ENCODE results near the gene PIK3C3. TPM values are rescaled to one million over a fixed set of nuclear protein-coding genes. Genes with fewer than 3 reads are reported as not detected.

The PIK3C3 gene
- total RNA-seq (10 to 100 TPM; 37.7 to 40.6 (median 38.9) TPM), polyA plus RNA-seq (18.0 TPM)
- long read RNA-seq, donor 1, full-length matches to known transcripts, result 28 of 36 reads
- long read RNA-seq, donor 1, partial matches to known transcripts, result 4 of 36 reads
- long read RNA-seq, donor 1, other reads (novel, unspliced or antisense), result 4 of 36 reads
- long read RNA-seq, donor 2, full-length matches to known transcripts, result 17 of 20 reads
- long read RNA-seq, donor 2, partial matches to known transcripts, result 1 of 20 reads
- long read RNA-seq, donor 2, other reads (novel, unspliced or antisense), result 2 of 20 reads
- long read RNA-seq, donor 3, full-length matches to known transcripts, result 63 of 100 reads
- long read RNA-seq, donor 3, partial matches to known transcripts, result 26 of 100 reads
- long read RNA-seq, donor 3, other reads (novel, unspliced or antisense), result 11 of 100 reads
- long read RNA-seq, donor 4, full-length matches to known transcripts, result 11 of 11 reads
- long read RNA-seq, donor 4, partial matches to known transcripts, result 0 of 11 reads
- long read RNA-seq, donor 4, other reads (novel, unspliced or antisense), result 0 of 11 reads

DNA sequence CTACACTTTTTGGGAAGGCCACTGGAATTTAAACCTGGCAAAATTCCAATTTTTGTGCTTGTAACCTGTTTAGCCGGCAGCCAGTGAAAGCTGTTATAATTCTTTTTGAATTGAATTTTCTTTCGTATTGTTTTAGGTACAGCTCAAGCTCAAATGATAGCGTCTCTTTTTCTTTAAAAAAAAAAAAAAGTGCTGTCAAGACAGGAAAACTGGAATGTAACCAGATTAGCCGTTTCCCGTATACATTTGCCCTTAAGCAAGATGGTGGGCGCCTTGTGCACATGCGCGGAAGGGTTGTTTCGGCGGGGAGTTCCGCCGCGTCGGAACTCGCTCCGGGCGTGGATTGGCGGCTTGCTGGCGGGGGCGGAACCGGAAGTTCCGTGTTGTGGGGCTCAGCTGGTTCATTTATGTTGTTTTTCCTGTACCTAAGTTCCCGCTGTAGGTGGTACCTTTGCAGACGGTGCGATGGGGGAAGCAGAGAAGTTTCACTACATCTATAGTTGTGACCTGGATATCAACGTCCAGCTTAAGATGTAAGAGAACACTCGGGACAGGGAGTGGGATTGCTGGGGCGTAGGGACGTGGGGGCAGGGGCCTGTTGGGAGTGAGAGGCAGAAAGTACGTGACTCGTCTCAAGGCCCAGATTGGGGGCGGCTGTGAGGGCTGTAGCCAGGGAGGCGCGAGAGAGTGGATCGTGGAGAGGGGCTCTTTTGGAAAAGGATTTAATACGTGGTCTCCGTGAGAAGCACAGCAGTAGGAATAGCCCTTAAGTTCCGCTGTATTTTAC, at the start of gene PIK3C3:
PIK3C3 (plus strand) TSS at position 408 of the 787 bp plus-strand sequence; CDS start at position 466, 58 bp downstream.
- H3K4me3 ChIP-seq (ENCODE audit: low read length), result peak within 1 kb of the TSS; percentile 92
- intact Hi-C loops (cut with DNase I), result no loop called here
- peak; percentile 100 for ATAC-seq
- no peaks in the 10 kb centered on the region for H3K27me3 ChIP-seq (ENCODE audit: control insufficient read depth, insufficient read depth)
- no peaks in the 10 kb centered on the region for H3K9me3 ChIP-seq (ENCODE audit: control insufficient read depth, low read length)
- DNase-seq, result peak; percentile 98 to 99 (median 99)
- H3K27ac ChIP-seq (ENCODE audit: low read length), result peak within 1 kb of the TSS; percentile 75
- under 1% methylated on average over 38 of the region's 38 CpGs for WGBS
- no peaks in the 10 kb centered on the region for H3K4me1 ChIP-seq (ENCODE audit: control insufficient read depth, insufficient read depth, low read length)

DNA sequence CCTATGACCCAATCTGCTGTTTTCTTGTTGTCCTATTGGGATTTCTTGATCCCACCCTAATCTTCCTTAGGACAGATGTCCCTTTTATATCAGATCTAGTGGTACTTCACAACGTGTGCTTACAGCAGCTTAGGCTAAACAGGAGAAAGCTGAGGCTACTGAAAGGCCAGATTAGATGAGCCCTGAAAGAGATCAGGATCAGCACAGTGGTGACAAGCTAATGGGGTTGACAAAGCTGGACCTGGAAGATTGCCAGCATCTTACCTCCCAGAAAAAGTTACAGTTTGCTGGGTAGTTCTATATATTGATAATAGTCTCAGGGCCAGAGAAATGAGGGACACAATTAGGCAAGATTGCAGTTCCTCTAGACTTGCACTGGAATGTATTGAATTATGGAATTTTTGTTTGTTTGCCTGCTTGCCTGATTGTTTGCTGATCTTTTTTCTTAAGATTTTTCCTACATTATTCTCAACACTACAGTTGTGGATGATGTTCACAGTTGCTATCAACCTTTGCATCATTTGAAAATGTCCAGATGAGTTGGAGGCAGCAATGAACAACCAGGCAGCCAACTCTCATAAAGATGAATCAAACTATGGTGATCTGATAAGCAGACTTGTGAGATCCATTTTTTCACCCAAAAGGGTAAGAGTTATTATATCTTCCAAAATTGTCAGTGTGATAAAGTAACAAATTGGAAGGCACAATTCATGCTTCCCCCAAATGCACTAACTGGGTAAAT, 49.1 kb upstream of the PIK3C3 start:
- no peak for ATAC-seq

DNA sequence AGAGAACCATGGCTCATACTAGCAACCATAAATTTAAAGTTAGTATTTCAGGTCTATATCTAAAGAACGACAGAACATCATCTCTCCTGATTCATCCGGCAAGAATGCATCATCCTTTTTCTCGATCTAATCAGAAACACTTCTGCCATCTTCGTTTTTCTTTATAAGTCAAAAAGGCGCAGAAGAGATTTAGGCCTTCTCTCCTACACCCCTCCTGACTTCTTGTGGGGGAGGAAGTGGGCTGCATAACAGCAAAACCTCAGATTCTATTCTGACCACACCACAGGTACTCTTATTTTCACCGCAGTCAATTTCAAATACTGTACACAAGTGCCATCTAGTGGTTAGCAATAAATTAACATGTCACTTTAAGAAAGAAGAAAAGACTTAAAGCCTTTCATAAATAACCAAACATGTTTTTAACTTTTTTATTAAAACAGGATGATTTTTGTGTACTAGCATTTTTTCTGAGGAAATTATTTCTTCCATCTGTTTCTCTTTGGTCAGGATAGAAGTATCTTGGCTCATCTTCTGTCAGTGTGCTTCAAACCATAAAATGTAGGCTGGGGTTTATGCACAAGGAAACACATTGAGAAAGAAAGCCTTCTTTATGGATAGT, 48.4 kb upstream of the PIK3C3 start:
- Histone ChIP-seq H3K9me3 (ENCODE audit: control insufficient read depth, low read length) (no peaks in the 10 kb centered on the region), H3K4me3 (ENCODE audit: low read length) (peak overlapping the region; percentile 20), H3K27ac (ENCODE audit: low read length) (no peak overlapping the region), H3K27me3 (ENCODE audit: control insufficient read depth, insufficient read depth) (no peaks in the 10 kb centered on the region), H3K4me1 (ENCODE audit: control insufficient read depth, insufficient read depth, low read length) (no peaks in the 10 kb centered on the region)
- no peak for DNase-seq
- no peak for ATAC-seq
- intact Hi-C loops (cut with DNase I), result no loop called here
- 23% methylated on average over 6 of the region's 6 CpGs for WGBS

More for the DNA sequence above, 49.1 kb upstream of the PIK3C3 start:
- 48% methylated on average over 1 of the region's 1 CpG for WGBS
- H3K27ac ChIP-seq (ENCODE audit: low read length), result no peak overlapping the region
- intact Hi-C loops (cut with DNase I), result no loop called here
- H3K27me3 ChIP-seq (ENCODE audit: control insufficient read depth, insufficient read depth), result no peaks in the 10 kb centered on the region
- H3K9me3 ChIP-seq (ENCODE audit: control insufficient read depth, low read length), result no peaks in the 10 kb centered on the region
- H3K4me1 ChIP-seq (ENCODE audit: control insufficient read depth, insufficient read depth, low read length), result no peaks in the 10 kb centered on the region
- DNase-seq, result no peak
- no peak overlapping the region for H3K4me3 ChIP-seq (ENCODE audit: low read length)

DNA sequence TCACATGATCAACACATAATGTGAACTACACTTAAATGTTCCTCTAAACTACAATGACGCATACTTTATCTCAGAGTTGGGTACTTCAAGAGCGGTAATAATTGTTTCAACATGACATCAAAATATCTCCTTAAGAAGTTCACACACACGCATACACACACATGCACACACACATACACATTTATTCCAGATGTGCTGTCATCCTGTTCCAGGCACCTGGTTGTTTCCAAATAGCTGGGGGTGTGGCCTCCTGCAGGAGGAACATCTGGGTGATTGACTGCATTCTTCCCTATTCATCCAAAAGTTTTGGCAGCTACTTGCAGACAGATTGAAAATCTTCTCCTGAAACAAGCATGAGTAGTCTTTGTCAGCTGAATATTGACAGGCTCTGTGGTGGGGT, 37.9 kb upstream of the PIK3C3 start:
- no peak for DNase-seq
- Histone ChIP-seq H3K9me3 (ENCODE audit: control insufficient read depth, low read length) (no peaks in the 10 kb centered on the region), H3K27me3 (ENCODE audit: control insufficient read depth, insufficient read depth) (no peaks in the 10 kb centered on the region), H3K4me3 (ENCODE audit: low read length) (no peak overlapping the region), H3K4me1 (ENCODE audit: control insufficient read depth, insufficient read depth, low read length) (no peaks in the 10 kb centered on the region), H3K27ac (ENCODE audit: low read length) (no peak overlapping the region)
- 78% methylated on average over 3 of the region's 3 CpGs for WGBS
- intact Hi-C loops (cut with DNase I), result no loop called here
- ATAC-seq, result no peak

DNA sequence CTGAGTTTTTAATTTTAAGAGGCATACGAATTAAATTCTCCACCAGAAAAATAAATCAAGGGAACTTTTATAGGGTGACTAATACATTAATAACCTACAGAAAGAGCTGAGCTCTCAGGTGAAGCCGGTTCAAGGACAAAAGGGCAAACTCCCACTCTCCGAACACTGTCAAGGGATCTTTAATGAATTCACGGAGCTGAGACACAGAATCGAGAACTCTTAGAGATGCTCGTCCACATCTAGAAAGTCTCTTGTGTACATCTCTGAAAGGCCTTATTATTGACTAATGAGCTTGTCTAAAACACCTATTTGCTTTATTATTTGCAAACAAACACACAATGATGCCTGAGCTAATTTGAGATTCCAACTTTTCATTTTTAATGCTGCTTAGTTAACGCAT, 33.3 kb upstream of the PIK3C3 start:
- Histone ChIP-seq H3K27me3 (ENCODE audit: control insufficient read depth, insufficient read depth) (no peaks in the 10 kb centered on the region), H3K4me3 (ENCODE audit: low read length) (no peak overlapping the region), H3K27ac (ENCODE audit: low read length) (no peak overlapping the region), H3K4me1 (ENCODE audit: control insufficient read depth, insufficient read depth, low read length) (no peaks in the 10 kb centered on the region), H3K9me3 (ENCODE audit: control insufficient read depth, low read length) (no peaks in the 10 kb centered on the region)
- DNase-seq (no peak), ATAC-seq (no peak)
- WGBS, result 89% methylated on average over 7 of the region's 7 CpGs
- intact Hi-C loops (cut with DNase I), result no loop called here

DNA sequence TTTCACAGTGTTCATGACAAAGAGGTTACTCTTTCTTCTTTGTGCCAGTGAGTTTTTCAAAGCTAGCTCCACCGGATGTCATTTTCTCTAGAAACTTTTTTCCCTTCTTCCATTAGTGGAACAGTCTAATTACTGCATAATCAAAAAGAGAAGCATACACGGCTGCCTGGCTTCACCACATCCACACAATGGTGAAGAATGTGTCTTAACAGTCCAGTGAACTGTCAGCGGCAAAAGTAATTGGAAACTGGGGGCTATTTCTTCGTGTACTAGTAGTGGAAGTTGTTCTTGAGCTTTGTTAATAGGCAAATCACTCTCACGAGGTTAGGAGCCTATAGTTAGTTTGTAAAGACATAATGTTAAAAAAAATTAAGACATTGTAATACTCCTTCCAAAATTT, 32.9 kb upstream of the PIK3C3 start:
- H3K4me3 ChIP-seq (ENCODE audit: low read length), result no peak overlapping the region
- ATAC-seq (no peak), DNase-seq (no peak)
- no peaks in the 10 kb centered on the region for H3K4me1 ChIP-seq (ENCODE audit: control insufficient read depth, insufficient read depth, low read length)
- H3K27me3 ChIP-seq (ENCODE audit: control insufficient read depth, insufficient read depth), result no peaks in the 10 kb centered on the region
- intact Hi-C loops (cut with DNase I), result no loop called here
- 75% methylated on average over 5 of the region's 5 CpGs for WGBS
- no peaks in the 10 kb centered on the region for H3K9me3 ChIP-seq (ENCODE audit: control insufficient read depth, low read length)
- no peak overlapping the region for H3K27ac ChIP-seq (ENCODE audit: low read length)

DNA sequence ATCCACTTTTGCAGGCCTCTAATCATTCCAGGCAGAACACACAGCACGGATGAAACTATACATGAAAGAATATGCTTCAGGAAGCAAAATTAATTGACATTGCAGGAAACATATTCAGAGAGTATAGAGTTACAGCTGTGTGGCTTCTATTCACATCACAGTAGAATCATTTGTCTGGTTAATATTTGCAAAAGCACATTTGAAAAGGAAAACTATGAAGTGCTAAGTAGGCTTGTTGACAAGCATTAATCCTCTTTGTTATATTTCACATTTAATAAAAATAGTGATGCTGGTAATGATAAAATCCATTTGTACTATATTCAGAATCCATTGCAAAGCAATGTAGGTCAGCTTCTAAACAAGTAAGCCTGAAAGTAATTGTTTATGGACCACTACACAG, 32.2 kb upstream of the PIK3C3 start:
- no peak for ATAC-seq
- no peaks in the 10 kb centered on the region for H3K27me3 ChIP-seq (ENCODE audit: control insufficient read depth, insufficient read depth)
- no peaks in the 10 kb centered on the region for H3K9me3 ChIP-seq (ENCODE audit: control insufficient read depth, low read length)
- WGBS, result 69% methylated on average over 1 of the region's 1 CpG
- no peak overlapping the region for H3K27ac ChIP-seq (ENCODE audit: low read length)
- H3K4me1 ChIP-seq (ENCODE audit: control insufficient read depth, insufficient read depth, low read length), result no peaks in the 10 kb centered on the region
- no peak overlapping the region for H3K4me3 ChIP-seq (ENCODE audit: low read length)
- no peak for DNase-seq
- intact Hi-C loops (cut with DNase I), result no loop called here

DNA sequence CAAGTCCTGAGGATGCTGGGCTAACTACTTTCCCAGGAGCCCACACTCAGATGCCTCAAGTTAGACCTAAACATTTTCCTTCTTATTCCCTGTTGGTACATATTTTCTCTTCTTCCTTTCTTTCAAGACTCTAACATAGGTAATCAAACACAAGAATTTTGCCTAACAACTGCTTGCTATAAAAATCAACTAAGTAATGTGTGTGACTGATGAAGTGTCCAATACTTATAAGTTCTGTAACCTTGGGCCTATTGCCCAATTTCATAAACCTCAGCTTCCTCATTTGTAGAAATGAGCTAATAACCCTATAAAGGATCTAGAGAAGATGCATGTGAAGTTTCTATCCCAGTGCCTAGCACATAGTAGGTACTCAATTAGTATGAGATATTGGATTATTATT, 31.6 kb upstream of the PIK3C3 start:
- DNase-seq, result no peak
- ATAC-seq, result no peak
- Histone ChIP-seq H3K4me3 (ENCODE audit: low read length) (no peak overlapping the region), H3K4me1 (ENCODE audit: control insufficient read depth, insufficient read depth, low read length) (no peaks in the 10 kb centered on the region), H3K9me3 (ENCODE audit: control insufficient read depth, low read length) (no peaks in the 10 kb centered on the region), H3K27me3 (ENCODE audit: control insufficient read depth, insufficient read depth) (no peaks in the 10 kb centered on the region), H3K27ac (ENCODE audit: low read length) (no peak overlapping the region)
- intact Hi-C loops (cut with DNase I), result no loop called here

DNA sequence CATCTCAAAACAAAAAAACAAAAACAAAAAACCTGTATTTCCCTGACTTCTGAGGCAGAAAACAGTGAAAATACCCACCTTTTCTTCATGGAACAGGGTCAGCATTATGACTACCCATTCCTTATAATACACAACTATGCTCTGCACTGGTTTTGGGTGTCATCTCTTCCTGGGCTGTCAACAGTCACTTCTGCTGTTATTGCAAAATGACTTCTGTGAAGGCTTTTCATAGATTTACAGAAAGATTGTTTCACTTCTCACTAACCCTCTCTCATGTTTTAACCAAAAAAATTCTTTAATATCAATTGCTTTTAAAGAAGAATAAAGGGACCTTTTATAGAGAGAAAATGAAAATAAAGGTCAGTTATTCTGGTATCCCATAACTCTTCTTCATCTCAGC, 26.5 kb upstream of the PIK3C3 start:
- Histone ChIP-seq H3K27ac (ENCODE audit: low read length) (no peak overlapping the region), H3K27me3 (ENCODE audit: control insufficient read depth, insufficient read depth) (no peaks in the 10 kb centered on the region), H3K9me3 (ENCODE audit: control insufficient read depth, low read length) (no peaks in the 10 kb centered on the region), H3K4me1 (ENCODE audit: control insufficient read depth, insufficient read depth, low read length) (no peaks in the 10 kb centered on the region), H3K4me3 (ENCODE audit: low read length) (no peak overlapping the region)
- ATAC-seq, result no peak
- DNase-seq, result no peak
- intact Hi-C loops (cut with DNase I), result no loop called here

DNA sequence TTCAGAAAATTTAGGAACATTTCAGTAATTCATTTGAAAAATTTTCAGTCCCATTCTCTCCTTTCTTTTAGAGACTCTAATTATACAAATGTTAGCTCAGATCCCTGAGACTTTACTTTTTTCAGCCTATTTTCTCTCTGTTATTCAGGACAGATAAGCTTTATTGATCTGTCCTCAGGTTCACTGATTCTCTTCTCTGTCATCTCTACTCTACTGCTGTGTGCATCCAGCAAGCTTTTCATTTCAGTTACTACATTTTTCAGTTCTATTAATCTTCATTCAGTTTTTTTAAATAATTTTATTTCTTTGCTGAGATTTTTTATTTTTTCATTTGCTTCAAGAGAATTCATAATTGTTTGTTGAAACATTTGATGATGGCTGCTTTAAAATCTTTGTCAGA, 22.1 kb upstream of the PIK3C3 start:
- intact Hi-C loops (cut with DNase I), result no loop called here
- H3K4me1 ChIP-seq (ENCODE audit: control insufficient read depth, insufficient read depth, low read length), result no peaks in the 10 kb centered on the region
- no peak overlapping the region for H3K4me3 ChIP-seq (ENCODE audit: low read length)

More for the DNA sequence above, 22.1 kb upstream of the PIK3C3 start:
- no peaks in the 10 kb centered on the region for H3K9me3 ChIP-seq (ENCODE audit: control insufficient read depth, low read length)
- no peaks in the 10 kb centered on the region for H3K27me3 ChIP-seq (ENCODE audit: control insufficient read depth, insufficient read depth)
- ATAC-seq (no peak), DNase-seq (no peak)
- no peak overlapping the region for H3K27ac ChIP-seq (ENCODE audit: low read length)
